Measurements from ENCODE around the gene PLEKHA6.

DNA sequence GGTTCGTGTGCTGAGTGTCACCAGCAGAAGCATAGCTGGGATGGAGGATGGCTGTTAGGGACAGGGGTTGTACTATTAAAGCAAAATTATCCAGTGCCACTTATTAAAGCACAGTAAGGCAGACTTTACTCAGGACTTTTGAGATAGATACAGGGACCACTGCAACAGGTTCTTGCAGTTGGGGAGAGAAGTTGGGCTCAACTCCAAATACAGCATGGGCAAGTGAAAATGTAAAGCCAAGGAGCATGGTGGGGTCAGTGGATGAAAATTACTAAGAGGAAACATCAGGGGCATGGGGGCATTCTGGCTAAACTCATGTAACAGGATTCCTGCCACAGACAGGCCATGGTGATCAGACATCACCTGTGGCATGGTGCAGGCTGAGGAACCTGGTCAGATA lies 178.6 kb downstream of the PLEKHA6 start:
- TF ChIP-seq, protein P1, sequence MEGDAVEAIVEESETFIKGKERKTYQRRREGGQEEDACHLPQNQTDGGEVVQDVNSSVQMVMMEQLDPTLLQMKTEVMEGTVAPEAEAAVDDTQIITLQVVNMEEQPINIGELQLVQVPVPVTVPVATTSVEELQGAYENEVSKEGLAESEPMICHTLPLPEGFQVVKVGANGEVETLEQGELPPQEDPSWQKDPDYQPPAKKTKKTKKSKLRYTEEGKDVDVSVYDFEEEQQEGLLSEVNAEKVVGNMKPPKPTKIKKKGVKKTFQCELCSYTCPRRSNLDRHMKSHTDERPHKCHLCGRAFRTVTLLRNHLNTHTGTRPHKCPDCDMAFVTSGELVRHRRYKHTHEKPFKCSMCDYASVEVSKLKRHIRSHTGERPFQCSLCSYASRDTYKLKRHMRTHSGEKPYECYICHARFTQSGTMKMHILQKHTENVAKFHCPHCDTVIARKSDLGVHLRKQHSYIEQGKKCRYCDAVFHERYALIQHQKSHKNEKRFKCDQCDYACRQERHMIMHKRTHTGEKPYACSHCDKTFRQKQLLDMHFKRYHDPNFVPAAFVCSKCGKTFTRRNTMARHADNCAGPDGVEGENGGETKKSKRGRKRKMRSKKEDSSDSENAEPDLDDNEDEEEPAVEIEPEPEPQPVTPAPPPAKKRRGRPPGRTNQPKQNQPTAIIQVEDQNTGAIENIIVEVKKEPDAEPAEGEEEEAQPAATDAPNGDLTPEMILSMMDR (IDR thresholded peaks at IDR 0.05) = no peak
- no peak for TF ChIP-seq POLR2AphosphoS5 (IDR thresholded peaks at IDR 0.05; ENCODE audit: low read depth, low read length)
- TF ChIP-seq, protein P2, sequence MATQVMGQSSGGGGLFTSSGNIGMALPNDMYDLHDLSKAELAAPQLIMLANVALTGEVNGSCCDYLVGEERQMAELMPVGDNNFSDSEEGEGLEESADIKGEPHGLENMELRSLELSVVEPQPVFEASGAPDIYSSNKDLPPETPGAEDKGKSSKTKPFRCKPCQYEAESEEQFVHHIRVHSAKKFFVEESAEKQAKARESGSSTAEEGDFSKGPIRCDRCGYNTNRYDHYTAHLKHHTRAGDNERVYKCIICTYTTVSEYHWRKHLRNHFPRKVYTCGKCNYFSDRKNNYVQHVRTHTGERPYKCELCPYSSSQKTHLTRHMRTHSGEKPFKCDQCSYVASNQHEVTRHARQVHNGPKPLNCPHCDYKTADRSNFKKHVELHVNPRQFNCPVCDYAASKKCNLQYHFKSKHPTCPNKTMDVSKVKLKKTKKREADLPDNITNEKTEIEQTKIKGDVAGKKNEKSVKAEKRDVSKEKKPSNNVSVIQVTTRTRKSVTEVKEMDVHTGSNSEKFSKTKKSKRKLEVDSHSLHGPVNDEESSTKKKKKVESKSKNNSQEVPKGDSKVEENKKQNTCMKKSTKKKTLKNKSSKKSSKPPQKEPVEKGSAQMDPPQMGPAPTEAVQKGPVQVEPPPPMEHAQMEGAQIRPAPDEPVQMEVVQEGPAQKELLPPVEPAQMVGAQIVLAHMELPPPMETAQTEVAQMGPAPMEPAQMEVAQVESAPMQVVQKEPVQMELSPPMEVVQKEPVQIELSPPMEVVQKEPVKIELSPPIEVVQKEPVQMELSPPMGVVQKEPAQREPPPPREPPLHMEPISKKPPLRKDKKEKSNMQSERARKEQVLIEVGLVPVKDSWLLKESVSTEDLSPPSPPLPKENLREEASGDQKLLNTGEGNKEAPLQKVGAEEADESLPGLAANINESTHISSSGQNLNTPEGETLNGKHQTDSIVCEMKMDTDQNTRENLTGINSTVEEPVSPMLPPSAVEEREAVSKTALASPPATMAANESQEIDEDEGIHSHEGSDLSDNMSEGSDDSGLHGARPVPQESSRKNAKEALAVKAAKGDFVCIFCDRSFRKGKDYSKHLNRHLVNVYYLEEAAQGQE (IDR thresholded peaks at IDR 0.05; ENCODE audit: insufficient read depth in 1 of 2, low read depth in 2 of 2, low read length in 1 of 2) = no peak

All from Panc1 (cell line).